ENCODE measurements around the gene RAD51B.
"Not testable (repeated sequence)": the region's sequence is repeated elsewhere in the genome, so short reads cannot be mapped to it uniquely, and the experiment has no call there.

Gene RAD51B

DNA sequence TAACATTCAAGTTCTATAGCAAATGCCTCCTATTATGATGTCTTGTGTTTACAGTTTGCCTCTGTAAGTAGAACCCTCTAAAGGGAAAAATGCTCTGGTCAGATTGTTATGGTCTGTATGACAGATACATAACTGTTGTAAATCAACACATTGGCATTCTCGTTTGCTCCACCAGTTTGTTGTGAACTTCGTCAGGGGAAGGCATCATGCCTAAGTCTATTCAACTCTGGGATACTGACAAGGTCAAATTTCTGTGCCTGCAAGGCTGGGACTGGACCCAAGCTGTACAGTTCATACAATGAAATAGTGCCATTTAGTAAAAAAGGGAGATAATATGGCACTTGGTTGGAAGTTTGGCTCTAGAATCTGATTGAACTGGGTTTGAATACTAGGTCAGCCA lies 392.3 kb downstream of the RAD51B start:
- no peak for DNase-seq (ENCODE audit: low spot score)

DNA sequence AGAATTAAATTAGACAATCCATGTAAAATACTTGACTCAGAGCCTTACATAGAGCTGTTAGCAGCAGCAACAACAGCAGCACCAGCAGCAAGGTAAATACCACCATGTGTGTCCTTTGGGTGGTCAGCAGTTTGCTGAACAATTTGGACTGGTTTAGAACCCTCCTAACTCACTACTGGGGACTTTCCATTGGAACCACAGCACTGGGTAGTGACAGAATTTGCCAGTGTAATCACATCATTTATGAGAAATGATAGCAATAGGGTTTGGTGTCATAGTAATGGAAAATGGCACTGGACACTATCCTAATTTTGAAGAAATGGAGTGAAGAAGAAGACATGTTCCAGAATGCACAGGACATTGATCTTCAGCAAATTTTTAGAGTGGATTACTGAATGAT lies 392.8 kb downstream of the RAD51B start:
- DNase-seq (ENCODE audit: low spot score) = no peak

DNA sequence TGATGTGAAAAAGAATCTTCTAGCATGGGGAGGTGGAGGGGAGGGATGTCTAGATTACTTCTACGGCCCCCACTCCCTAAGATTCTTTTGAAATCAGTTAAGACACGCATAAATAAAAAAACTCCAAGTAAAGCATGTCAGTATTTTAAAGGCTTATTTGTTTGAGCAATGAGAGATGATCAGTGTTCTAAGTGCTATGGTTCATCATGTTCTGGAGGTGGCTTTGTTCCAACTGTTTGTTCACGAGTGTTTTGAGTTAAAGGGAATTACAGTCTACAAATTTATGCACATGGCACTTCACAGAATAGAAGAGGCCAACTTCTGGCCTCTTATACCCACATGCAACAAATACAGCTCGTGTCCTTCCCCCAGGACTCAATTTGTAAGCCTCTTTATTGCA lies 394.9 kb downstream of the RAD51B start:
- no peak for DNase-seq (ENCODE audit: low spot score)

DNA sequence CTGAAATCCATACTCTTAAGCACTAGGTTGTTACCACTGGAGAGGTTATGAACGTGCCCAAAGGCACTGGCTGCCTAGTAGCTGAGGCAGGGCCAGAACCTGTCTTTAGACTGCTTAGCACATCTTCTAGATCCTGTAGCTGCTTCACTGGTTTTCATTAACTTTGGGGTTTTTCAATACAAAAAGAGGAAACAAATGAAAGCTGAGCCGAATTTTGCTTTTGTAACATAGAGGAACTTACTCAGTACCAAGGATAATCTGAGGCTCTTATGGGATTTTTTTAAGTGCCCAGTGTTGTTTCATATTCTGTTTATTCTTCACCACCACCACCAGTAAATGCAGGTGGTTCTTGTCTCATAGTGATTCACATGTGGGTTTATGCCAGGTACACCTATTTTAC lies 396.1 kb downstream of the RAD51B start:
- DNase-seq (ENCODE audit: low spot score) = no peak

DNA sequence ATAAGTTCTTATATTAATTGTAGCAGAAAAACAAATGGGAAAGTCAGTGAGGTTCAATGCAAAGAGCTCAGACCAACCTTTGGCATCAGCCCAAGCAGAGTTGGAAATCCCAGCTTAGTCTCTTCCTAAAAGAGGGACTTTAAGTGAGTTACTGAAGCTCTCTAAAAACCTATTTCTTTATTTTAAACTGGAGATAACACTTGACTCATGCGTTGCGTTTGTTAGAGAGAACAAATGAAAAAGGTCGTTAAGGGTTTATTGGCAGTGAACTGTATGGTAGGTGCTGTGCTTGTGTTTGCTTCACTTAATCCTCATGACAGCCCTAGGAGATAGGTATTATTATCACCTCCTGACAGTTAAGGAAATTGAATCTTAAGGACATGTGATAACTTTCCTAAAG lies 396.5 kb downstream of the RAD51B start:
- no peak for DNase-seq (ENCODE audit: low spot score)

DNA sequence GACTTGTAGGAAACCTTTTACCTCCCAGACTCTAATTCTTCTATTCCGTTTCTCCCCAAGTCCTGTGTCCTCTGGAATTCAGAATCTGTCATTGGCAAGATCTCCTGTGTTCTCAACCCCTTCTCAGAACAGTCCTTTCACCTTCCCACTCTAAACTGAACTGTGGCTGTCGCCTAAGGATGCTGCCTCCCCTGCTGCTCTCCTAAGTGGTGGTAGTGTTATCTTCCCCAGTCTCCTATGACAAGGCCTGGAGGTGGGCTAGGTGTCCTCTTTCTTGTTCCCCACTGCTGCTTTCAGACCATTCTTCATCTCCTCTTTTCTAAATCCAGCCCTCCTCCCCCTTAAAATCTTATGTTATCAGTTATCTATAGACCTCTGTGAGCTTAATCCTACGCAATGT lies 397.4 kb downstream of the RAD51B start:
- DNase-seq (ENCODE audit: low spot score) = no peak

DNA sequence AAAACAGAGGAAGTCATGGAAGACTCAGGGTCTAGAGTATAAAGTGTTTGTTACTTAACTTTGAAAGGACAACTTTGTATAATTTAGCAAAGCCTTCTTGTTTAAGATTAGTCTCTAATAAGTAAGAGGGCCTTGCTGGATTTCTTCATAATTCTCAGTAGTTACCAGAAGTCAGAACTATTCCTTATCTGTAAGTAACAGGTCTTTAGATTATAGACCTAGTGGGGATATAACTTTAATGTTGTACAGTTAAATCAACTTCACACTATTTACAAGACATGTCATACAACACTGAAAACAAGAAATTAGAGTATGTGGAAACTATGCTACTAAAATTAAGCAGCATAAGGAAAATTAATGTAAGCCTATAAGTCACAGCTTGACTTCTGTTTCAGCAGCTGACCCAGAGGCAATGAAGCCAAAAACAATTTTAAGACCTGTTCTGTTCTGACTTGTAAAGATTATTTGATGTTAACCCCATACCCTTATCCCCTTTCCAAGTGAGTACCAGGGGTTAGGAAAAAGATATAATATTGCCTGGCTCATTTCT lies 398.3 kb downstream of the RAD51B start:
- DNase-seq (ENCODE audit: low spot score) = no peak

DNA sequence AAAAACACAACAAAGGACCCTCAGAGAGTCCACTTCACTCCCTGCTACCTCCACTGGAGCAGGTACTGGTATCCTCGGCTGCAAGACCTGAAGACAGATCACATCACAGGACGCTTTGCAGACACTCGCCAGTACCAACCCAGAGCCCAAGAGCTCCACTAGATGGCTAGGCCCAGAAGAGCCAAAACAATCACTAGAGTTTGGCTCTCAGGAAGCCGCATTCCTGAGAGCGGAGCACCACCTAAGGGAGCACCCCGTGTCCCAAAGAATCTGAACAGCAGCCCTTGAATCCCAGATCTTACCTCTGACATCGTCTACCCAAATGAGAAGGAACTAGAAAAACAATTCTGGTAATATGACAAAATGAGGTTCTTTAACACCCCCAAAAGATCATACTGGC lies 399.8 kb downstream of the RAD51B start:
- no peak for DNase-seq (ENCODE audit: low spot score)

DNA sequence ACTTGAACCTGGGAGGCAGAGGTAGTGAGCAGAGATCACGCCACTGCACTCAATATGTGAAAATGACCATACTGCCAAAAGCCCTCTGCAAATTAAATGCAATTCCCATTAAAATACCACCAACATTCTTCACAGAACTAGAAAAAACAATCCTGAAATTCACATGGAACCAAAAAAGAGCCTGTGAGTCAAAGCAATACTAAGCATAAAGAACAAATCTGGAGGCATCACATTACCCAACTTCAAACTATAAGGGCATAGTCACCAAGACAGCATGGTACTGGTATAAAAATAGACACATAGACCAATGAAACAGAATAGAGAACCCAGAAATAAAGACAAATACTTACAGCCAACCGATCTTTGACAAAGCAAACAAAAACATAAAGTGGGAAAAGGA lies 401.5 kb downstream of the RAD51B start:
- DNase-seq (ENCODE audit: low spot score) = not testable (repeated sequence)

DNA sequence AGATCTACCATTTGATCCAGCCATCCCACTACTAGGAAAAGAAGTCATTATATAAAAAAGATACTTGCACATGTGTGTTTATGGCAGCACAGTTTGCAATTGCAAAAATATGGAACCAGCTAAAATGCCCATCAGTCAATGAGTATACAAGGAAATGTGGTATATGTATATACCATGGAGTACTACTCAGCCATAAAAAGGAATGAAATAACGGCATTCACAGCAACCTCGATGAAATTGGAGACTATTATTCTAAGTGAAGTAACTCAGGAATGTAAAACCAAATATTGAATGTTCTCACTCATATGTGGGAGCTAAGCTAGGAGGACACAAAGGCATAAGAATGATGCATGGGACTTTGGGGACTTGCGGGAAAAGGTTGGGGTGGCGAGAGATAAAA lies 402.6 kb downstream of the RAD51B start:
- DNase-seq (ENCODE audit: low spot score) = no peak

DNA sequence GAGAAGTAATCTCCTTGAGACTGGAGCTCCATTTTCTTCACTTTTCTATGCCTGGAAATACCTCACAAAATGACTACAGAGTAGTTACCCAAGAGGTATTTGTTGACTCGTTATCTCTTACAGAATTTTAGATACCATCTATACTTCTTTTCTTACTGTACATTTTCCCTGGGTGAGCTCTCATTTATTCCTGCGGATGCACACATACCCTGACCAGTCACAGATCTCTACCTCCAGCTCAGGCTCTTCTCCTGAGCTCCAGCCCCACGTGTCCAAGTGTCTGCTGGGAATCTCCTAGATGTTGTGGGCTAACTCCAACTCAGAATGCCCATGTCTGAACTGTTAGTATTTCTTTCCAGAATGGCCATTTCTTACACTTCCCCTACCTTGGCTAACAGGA lies 403.1 kb downstream of the RAD51B start:
- DNase-seq (ENCODE audit: low spot score) = no peak

DNA sequence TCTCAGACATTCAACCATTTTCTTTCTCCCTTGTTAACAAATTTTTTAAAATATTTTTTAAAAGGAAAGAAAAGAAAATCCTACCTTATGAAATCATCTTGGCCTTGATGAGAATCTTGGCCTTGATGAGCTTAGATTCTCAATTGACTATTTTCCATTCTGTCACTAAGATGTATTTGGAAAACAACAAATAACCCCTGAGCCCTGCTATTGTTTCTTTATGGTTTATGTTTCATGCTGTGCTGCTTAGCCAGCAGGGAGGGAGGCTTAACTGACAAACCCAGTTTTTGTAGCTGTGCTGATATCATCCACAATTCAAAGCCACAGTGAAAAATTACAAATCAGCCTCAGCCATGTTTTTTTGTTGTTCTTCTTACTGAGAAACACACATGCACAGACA lies 404.1 kb downstream of the RAD51B start:
- no peak for DNase-seq (ENCODE audit: low spot score)

DNA sequence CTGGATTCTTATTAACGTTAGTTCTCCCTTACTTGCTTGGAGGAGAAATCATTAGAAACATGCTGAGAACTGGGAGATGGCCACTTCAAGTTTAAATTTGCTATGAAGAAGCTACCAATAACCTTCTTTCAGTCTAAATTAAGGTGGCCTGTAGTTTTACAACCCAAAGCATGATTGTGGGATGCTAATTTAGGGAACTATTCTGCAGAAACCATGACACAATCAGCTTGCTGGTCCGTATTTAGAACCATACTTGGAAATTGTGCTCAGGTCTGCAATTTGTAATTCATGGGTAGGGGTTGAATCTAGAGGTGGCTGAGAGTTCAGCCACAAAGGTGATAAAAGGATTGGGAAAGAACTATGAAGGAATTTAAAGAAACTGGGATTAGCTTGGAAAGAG lies 405.7 kb downstream of the RAD51B start:
- DNase-seq (ENCODE audit: low spot score) = no peak

DNA sequence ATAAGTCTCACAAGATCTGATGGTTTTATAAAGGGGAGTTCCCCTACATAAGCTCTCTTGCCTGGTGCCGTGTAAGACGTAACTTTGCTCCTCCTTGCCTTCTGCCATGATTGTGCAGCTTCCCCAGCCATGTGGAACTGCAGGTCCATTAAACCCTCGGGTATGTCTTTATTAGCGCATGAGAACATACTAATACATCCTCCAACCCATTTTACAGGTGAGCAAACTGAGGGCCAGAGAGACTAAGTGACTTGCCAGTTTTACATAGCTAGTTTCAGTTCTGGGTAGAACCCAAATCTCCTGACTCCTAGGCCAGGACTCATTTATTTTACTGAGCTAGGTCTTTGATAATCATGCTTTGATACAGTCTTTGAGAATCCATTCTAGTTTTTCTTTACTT lies 406.9 kb downstream of the RAD51B start:
- DNase-seq (ENCODE audit: low spot score) = no peak

DNA sequence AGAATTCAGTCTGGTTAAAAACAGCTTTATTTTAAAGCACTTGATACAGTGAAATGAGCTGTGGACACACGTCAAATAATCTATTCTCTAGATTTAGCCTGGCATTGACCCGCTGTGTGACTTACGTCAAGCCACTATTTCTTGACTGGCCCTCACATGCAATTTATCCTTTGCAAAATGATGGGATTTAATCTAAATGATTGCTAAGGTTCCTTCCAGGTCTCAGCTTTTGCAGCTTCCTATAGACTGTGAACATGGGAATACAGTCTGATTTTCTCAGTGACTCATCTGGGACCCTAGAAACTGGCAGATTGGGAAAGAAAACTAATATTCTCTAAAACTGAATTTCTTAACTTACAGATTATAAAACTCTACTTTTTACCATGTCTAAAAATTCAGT lies 409.1 kb downstream of the RAD51B start:
- DNase-seq (ENCODE audit: low spot score) = no peak

DNA sequence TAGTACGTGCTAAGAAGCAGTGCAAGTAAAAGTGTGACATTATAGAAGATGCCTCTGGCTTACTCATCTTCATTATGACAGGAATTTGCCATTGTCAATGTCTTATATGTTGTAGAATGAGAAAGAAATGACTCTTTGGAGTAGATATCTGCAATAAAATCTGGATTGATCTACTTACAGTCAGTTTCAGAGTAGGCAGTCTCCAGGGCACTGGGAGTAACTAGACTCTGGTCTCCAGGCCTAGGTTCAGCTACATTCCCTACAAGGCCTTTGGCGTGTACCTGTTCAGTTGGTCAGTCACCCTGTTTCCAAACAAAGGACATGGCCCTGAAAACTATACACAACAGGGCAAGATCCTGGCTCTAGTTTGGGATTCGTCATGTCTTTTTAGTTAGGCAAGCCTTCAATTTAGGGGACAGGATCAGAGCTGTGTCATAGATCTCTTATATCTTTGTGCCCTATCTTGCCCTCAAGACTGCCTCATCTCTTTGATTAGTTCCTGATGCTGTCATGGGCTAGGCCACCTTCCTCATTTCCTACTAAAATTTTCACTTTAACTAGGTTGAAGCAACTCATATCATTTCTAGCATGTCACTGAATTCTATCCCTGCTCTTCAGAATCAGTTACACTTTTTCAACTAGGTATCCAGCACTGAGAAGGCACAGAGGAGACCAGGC lies 410.0 kb downstream of the RAD51B start:
- no peak for DNase-seq (ENCODE audit: low spot score)

DNA sequence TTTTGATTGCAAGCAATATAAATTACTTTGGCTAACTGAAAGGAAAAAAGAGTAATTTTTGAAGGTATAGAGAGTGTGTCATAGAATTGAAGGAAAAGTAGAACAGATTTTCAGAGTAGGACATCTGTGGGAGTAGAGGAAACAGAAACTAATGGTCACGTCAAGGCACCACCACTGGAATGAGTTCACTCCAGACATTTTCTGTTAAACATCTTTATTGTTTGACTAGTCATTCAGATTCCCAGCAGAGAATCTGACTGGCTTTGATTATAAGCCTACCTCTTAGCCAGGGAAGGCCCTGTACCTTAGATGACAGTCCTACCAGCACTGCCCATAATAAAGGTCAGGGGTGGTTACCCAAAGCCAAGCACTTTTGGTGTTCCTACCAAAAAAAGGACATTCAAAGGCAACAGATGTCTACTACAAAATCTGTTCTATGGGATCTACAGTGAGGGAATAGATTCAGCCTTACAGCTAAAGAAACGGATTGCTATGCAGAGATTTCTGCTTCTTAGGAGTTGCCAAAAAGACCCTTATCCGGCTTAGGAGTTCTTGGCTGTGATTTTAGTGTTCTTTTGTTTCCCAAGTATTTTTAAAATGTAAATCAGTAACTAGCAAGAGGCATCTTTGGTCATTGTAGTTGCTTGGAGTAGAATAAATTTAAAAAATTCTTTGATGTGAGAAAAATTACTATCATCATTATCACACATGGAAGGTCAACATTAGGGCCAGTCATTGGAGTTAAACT lies 410.8 kb downstream of the RAD51B start:
- no peak for DNase-seq (ENCODE audit: low spot score)

DNA sequence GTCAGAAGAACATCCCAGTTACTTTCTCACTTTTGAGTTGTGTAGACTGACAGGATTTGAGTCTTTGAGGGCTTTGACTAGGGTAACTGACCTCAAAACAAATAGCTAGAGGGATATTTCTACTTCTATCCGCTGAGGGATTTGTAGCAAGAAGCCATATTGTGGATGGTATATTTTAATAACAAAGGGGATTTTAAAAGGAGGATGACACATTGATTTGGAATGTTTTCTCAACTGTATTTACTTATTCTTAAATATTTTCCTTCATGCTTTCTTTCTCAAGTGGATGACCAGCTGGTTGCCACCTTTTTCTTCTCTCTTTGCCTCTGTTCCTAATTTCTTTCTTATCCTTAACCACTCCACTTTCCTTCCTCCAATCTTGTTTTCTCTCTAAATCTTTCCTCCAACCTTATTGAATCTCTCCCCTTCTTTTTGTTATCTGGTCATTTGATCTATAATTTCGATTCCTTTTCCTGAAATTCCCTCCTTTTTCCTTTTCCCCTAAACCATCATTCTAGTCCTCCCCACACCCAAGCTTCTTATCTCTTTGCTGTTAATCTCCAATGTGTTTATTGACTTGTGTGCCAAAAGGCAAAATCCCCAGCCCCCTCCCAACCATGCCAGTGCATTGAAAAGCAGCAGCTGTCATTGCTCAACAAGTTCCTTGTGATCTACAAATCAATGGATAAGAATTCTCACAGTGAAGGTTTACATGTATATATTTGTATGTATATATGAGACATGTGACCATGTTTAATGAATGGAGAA lies 411.6 kb downstream of the RAD51B start:
- DNase-seq (ENCODE audit: low spot score) = no peak

DNA sequence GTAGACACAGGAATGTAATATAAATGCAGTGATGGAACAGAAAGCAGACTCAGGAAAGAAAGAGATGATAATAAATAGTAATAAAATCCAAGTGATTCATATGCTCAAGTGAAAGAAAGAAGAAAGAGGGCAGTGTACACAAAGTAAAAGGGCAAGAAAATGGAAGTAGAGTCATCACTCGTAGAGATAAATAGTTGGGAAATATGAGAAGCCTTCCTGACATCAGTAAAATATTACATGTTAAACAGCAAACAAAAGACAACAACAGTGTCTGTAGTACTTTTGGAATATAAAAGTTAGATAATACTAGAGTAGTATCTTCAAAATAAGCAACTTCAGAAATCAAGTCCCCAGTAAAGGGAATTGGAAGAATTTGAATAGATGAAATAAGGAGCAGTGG lies 412.3 kb downstream of the RAD51B start:
- no peak for DNase-seq (ENCODE audit: low spot score)

DNA sequence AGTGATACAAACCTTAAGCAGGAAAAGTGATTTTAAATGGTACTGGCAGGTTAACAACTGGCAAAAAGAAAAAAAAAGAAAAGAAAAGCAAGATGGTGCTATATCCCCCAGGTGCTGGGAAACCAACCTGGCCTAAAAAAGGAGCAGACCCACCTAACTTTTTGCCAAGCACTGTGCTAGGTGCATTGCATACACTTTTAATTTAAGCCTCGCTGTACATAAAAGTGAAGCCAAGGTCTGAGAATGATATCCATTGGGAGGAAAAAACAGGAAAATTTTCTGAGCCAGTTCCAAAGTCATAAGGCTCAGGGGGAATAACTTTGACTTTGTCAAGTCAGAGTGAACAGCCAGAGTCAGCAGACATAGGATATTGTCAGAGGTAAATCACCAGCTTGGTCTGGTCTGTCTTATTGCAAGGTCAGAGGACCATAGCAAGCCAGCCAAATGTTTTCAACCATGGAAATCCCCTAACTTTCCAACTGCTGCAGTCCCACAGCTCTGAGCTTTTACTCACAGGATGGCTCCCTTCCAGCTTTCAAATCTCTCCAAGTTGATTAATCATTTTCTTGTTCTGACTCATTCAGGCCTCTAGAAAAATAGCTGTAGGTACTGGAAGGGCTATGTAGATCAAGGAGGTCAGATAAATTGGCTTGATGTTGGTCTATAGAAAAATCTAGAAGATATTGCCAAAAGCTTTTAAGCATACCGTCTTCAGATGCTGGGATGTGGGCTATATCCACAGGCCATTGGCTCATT lies 412.9 kb downstream of the RAD51B start:
- no peak for DNase-seq (ENCODE audit: low spot score)

DNA sequence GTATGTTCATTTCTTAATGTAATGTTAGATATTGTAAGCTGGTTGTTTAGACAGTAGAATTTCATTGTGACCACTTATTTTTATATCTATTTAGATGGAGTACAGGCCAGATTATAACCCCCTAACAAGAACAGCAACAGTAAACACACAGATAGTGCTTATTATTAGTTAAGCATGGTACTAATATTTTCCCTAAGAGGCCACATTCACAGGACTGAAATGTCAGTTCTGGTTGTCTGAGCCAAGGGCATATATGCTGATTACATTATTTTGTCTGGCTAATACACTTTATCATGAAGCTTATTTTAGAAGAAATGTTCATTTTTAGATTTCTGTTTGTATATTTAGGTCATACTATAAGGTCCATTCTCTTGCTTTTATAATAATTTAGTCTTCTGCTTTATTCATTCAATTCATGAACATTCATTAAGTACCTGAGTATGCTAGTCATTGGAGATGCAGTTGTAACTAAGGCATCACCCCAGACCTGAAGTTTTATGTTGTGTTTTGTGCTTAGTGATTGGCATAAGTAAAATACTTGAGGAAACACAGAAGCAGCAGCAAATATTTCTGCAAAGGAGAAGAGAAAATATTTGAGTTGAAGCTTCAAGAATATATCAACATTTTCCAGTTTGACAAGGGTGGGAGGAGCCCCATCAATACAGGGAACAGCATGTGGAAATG lies 413.7 kb downstream of the RAD51B start:
- DNase-seq (ENCODE audit: low spot score) = no peak

Data from Ammon's horn (tissue), 1 donor.